Upper lobe of left lung (tissue), 6 donors: ENCODE measurements around the gene EFNA2. TPM values are rescaled to one million over a fixed set of nuclear protein-coding genes. Genes with fewer than 3 reads are reported as not detected.

Experiments
- ATAC-seq, 2 donors: fragments of 200-7000 bp; cut with Tn5 transposase; one replicate each; pipeline ENCODE4 v1.9.1; 2022; ENCODE audit warnings: mild to moderate bottlenecking in 2 of 2, moderate library complexity in 2 of 2; ENCODE audit not compliant: low FRiP score in 2 of 2
- DNase-seq, 2 donors: peaks; one replicate each; pipeline ENCODE4 v3.0.0-alpha.2; 2019 to 2020
- H3K27ac ChIP-seq, 4 donors: fragments of 200-600 bp; sonication (generic); one replicate each; pipeline ENCODE4 v1.5.1; 2016 to 2019
- H3K27me3 ChIP-seq, 4 donors: fragments of 200-600 bp; sonication (generic); one replicate each; pipeline ENCODE4 v1.5.1; 2017 to 2019
- H3K36me3 ChIP-seq, 4 donors: fragments of 200-600 bp; sonication (generic); one replicate each; pipeline ENCODE4 v1.5.1; 2016 to 2019
- H3K4me1 ChIP-seq, 4 donors: fragments of 200-600 bp; sonication (generic); one replicate each; pipeline ENCODE4 v1.5.1; 2018 to 2019
- H3K4me3 ChIP-seq, 4 donors: fragments of 200-600 bp; sonication (generic); one replicate each; pipeline ENCODE4 v1.5.1; 2017 to 2019; ENCODE audit warnings: mild to moderate bottlenecking in 2 of 4, moderate library complexity in 1 of 4
- H3K9me3 ChIP-seq, 4 donors: fragments of 200-600 bp; sonication (generic); one replicate each; pipeline ENCODE4 v1.5.1; 2018 to 2019
- CTCF ChIP-seq, 6 experiments: fragments of 450-650 bp in 4 of 6; fragments of 200-600 bp in 2 of 6; sonication (generic) in 2 of 6; IDR thresholded peaks; one replicate each; pipeline ENCODE4 v1.5.1; 2016 to 2019; ENCODE audit warnings: antibody characterized with exemption in 6 of 6
- EP300 ChIP-seq, 4 donors: sonication (generic); formaldehyde crosslinking; IDR thresholded peaks; one replicate each; pipeline ENCODE4 v1.5.1; 2017; ENCODE audit warnings: antibody characterized with exemption in 4 of 4, control low read depth in 2 of 4
- POLR2A ChIP-seq, 4 donors: fragments of 450-650 bp; IDR thresholded peaks; one replicate each; pipeline ENCODE4 v1.5.1; 2016 to 2017; ENCODE audit warnings: antibody characterized with exemption in 4 of 4, mild to moderate bottlenecking in 2 of 4
- POLR2AphosphoS5 ChIP-seq, 2 donors: sonication (generic); formaldehyde crosslinking; IDR thresholded peaks; one replicate each; pipeline ENCODE4 v1.5.1; 2017; ENCODE audit warnings: antibody characterized with exemption in 2 of 2
- WGBS, 2 donors: methylation state at CpG; one replicate each; pipeline ENCODE4 v1.1.5; 2017 to 2018; 5-methylcytosine and 5-hydroxymethylcytosine counted together
- total RNA-seq, 6 donors: library from RNA; depleted of rRNA in 4 of 6; stranded (reverse); fragments of >200 nt in 4 of 6; gene quantifications; one replicate each; pipeline versions ENCODE4 v1.1.0 to v1.2.1, GENCODE V29; 2016 to 2021
- donor health status: DM: no; HTN: no; CAD: no; lungs with moderate emphysema.
- donor health status: DM: no; HTN: yes; CAD: no; lungs with severe emphysema.

EFNA2 gene
- total RNA-seq, 6 donors from 2014 or later: not detected

- no peak for ATAC-seq
- no peak overlapping the region for H3K4me3 ChIP-seq
- no peak overlapping the region for H3K27ac ChIP-seq
- DNase-seq: peak in 1 of 2 donors; percentile 74
- WGBS, 2 donors: 56 to 67% methylated on average over 16 to 31 of the region's 32 CpGs
- TF ChIP-seq POLR2AphosphoS5 (IDR thresholded peaks at IDR 0.05) (no peak), POLR2A (IDR thresholded peaks at IDR 0.05) (no peak), CTCF (IDR thresholded peaks at IDR 0.05) (no peak), EP300 (IDR thresholded peaks at IDR 0.05) (no peak)
- peaks cover 0 to 39% (median 17%) of the 10 kb centered on the region in 4 donors for H3K27me3 ChIP-seq
- H3K36me3 ChIP-seq: no peaks in the 10 kb centered on the region
- no peaks in the 10 kb centered on the region for H3K9me3 ChIP-seq
- H3K4me1 ChIP-seq: peaks cover 6 to 17% (median 7%) of the 10 kb centered on the region in 4 donors
These were observed 28.3 kb downstream of the EFNA2 start for GRCh38 chr19:1313695-1314613.

GRCh38 chr19:1315470-1316166, 29.9 kb downstream of the EFNA2 start:
- Histone ChIP-seq H3K27me3 (peaks cover 0 to 40% (median 18%) of the 10 kb centered on the region in 4 donors), H3K4me3 (peak overlapping the region in 3 of 4 donors; percentile 8 to 34 (median 30)), H3K9me3 (no peaks in the 10 kb centered on the region), H3K27ac (no peak overlapping the region), H3K4me1 (peaks cover 6 to 17% (median 7%) of the 10 kb centered on the region in 4 donors), H3K36me3 (no peaks in the 10 kb centered on the region)
- peak in 1 of 2 donors; percentile 76 for ATAC-seq
- 15 to 18% methylated on average over 23 to 25 of the region's 58 CpGs for WGBS, 2 donors
- TF ChIP-seq EP300 (IDR thresholded peaks at IDR 0.05) (no peak), POLR2A (IDR thresholded peaks at IDR 0.05) (no peak), POLR2AphosphoS5 (IDR thresholded peaks at IDR 0.05) (no peak), CTCF (IDR thresholded peaks at IDR 0.05) (peak; percentile 48 to 73 (median 56))
- peak; percentile 29 to 90 for DNase-seq

GRCh38 chr19:1316466-1316865, 30.8 kb downstream of the EFNA2 start:
- Histone ChIP-seq H3K9me3 (no peaks in the 10 kb centered on the region), H3K27me3 (peaks cover 0 to 40% (median 17%) of the 10 kb centered on the region in 4 donors), H3K4me1 (peaks cover 6 to 17% (median 7%) of the 10 kb centered on the region in 4 donors), H3K36me3 (no peaks in the 10 kb centered on the region), H3K27ac (no peak overlapping the region), H3K4me3 (no peak overlapping the region)
- TF ChIP-seq POLR2A (IDR thresholded peaks at IDR 0.05) (no peak), EP300 (IDR thresholded peaks at IDR 0.05) (no peak), CTCF (IDR thresholded peaks at IDR 0.05) (no peak), POLR2AphosphoS5 (IDR thresholded peaks at IDR 0.05) (no peak)
- 75% methylated on average over 13 of the region's 13 CpGs; no CpG with 5 or more reads in 1 of the 2 donors for WGBS, 2 donors
- DNase-seq (peak in 1 of 2 donors; percentile 64), ATAC-seq (no peak)

- ATAC-seq (no peak), DNase-seq (no peak)
- WGBS, 2 donors: 65 to 74% methylated on average over 17 of the region's 17 CpGs
- peaks cover 0 to 40% (median 16%) of the 10 kb centered on the region in 4 donors for H3K27me3 ChIP-seq
- H3K36me3 ChIP-seq: no peaks in the 10 kb centered on the region
- H3K27ac ChIP-seq: no peak overlapping the region
- H3K4me3 ChIP-seq: no peak overlapping the region
- H3K4me1 ChIP-seq: peaks cover 6 to 17% (median 7%) of the 10 kb centered on the region in 4 donors
- no peaks in the 10 kb centered on the region for H3K9me3 ChIP-seq
- no peak for TF ChIP-seq EP300 (IDR thresholded peaks at IDR 0.05)
- no peak for TF ChIP-seq CTCF (IDR thresholded peaks at IDR 0.05)
These were observed 31.8 kb downstream of the EFNA2 start for GRCh38 chr19:1317274-1318003.
